HG03342 (cell line): Measurements from ENCODE around the gene FAM120C.

Experiments used
- ATAC-seq: cut with Tn5 transposase; IDR thresholded peaks from one replicate; pipeline ENCODE4 v1.9.1; 2021; ENCODE audit warnings: mild to moderate bottlenecking, moderate library complexity; ENCODE audit not compliant: unreplicated experiment

Gene FAM120C

DNA sequence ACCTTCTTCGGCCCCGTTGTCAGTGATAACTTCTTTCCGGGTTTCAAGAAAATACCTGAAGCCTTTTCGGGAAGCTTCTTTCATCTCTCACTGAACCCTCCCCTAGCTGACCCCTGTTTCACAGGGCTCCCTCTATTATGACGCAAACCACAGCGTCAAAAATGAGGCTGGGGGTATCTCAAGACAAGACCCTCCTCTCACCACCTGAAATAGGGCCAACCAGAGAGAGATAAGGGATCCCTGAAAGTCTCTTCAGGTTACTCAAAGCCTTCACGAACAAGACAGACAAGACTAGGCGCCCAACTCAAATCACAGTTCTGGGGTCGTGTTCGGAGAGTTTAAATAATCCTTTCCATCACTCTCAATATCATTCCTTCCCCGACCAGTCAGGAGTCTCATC is 140.0 kb downstream of the FAM120C start:
- ATAC-seq: no peak

DNA sequence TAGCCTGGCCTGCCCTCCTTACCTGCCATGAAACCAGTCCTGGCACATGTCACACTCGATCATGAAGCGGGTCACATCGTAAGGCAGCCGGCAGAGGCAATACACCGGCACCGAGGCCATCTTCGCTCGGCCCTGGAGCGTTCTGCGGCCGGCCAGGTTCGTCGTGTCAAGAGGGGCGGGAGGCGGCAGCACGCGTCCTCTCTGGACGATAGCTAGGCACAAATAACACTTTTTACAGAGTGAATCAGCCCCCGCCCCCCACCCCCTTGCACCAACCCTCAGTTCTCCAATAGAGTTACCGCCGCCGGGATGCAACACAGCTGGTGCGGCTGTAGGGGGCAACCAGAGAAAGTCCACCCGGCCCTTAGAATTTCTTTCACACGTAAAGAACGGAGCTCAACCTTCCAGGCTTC is 140.4 kb downstream of the FAM120C start:
- no peak for ATAC-seq

DNA sequence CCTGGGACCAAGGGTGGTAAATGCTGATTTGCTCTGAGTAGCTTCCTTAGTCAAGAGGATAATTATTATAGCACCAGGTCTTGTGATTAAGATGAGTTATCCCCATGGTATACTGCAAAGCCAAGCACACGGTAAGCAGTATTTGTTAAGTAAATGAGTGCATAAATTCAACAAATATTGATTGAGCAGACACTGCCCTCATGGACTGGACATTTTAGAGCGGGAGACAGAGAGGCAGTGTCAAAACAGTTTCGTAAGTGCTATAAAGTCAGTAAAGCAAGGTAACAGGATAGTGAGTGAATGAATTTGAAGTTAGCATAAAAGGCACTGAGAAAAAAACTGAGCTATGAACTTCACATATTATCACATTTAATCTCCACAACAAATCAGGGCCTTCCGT is 152.7 kb downstream of the FAM120C start:
- no peak for ATAC-seq

DNA sequence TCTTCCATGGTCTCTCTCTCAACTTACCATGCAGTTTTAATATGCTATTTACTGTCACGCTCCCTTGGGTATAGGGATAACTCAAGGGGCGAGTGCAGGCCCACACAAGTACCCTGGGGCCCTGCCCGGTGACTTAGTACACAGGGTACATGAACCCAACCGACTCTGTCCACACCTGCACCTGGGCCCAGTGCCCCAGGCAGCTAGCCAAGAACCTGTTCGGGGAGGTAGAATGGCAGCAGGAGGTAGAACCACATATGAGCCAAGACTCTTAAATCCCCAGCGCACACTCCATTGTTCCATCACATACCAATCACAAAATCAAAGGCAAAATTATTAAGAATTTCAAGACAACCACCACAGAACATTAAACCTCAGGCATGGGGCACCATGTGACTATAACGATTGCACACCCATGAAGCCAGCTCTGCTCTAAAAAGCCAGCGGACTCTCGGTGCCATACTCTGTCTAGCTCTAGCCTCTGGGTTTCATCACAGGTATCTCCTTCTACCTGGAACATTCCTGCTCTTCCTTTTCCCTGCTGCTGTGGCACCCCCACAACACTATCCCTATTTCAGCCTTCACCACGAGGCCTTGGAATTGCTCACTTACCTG is 153.4 kb downstream of the FAM120C start:
- no peak for ATAC-seq

DNA sequence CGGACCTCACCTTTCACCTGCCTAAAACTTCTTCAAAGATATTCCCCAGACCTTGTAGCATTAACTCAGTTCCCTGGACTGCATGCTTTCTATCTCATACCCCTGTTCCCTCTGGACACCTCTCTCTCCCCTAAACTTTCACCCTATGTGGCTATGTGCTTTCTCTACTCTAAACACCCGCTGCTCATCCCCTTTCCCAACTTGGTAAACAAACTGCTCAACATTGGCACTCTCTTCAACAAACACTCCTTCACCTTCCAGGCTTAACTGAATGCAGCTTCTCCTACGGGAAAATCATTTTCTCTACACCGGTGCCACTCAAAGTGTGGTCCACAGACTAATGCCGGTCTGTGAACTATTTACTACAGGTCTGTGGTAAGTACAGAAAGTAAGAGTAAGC is 158.7 kb downstream of the FAM120C start:
- no peak for ATAC-seq
